GM18951 (cell line): Measurements from ENCODE around the gene PTPRU.
"Not testable (repeated sequence)": the region's sequence is repeated elsewhere in the genome, so short reads cannot be mapped to it uniquely, and the experiment has no call there.

Source experiments
- POLR2A ChIP-seq: IDR thresholded peaks from 4 replicates; pipeline ENCODE4 v1.6.1; 2011; ENCODE audit warnings: mild to moderate bottlenecking; ENCODE audit not compliant: insufficient read length, insufficient read depth; ENCODE audit errors: extremely low read depth
- in situ Hi-C: fragments of 300-500 bp; cut with MboI; formaldehyde crosslinking; loops from one replicate; pipeline ENCODE4 v1.12.0; 2022; ENCODE audit warnings: low sequenced_read_pairs, mixed read lengths, inconsistent platforms; ENCODE audit not compliant: unreplicated experiment

PTPRU gene

GRCh38 chr1:29208442-29208841, 27.9 kb upstream of the PTPRU start:
- in situ Hi-C loops: no loop called here
- no peak for TF ChIP-seq POLR2A

GRCh38 chr1:29209173-29209572, 27.1 kb upstream of the PTPRU start:
- in situ Hi-C loops: no loop called here

GRCh38 chr1:29210278-29211085, 25.8 kb upstream of the PTPRU start:
- TF ChIP-seq POLR2A: no peak
- in situ Hi-C loops: no loop called here

More at GRCh38 chr1:29209173-29209572, 27.1 kb upstream of the PTPRU start:
- TF ChIP-seq POLR2A: no peak

DNA sequence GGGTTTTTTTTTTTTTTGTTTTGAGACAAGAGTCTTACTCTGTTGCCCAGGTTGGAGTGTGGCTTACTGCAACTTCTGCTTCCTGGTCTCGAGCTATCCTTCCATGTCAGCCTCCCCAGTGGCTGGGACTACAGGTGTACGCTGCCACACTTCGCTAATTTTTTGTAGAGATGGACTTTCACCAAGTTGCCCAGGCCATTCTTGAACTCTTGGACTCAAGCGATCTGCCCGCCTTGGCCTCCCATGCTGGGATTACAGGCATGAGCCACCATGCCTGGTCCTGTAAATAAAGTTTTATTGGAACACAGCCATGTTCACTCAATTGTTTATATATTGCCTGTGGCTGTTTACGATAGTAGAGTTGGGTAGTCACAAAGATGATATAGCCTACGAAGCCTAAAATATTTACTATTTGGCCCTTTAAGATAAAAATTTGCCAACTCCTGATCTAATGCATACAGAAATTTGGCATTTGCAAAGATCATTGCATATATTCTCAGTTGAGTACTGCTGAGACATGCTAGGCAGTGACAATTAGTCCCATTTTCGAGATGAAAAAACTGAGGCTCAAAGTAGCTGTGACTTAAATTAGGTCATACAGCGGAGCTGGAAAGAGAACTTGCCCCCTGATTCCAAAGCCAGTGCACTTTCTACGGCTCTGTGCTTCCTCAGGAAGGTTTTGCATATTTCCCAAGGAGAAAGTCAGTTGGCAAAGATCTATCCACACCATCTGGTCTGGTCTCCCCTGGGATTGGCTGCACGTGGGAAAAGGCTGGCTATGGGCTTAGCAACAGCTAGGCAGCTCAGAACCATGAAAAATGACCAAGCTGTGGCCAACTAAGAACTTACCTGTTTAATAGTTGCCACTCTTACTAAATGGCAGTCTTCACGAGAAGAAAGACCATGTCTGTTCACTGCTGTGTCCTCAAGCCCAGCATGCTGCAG, 25.0 kb upstream of the PTPRU start:
- TF ChIP-seq POLR2A: no peak
- in situ Hi-C loops: no loop called here

DNA sequence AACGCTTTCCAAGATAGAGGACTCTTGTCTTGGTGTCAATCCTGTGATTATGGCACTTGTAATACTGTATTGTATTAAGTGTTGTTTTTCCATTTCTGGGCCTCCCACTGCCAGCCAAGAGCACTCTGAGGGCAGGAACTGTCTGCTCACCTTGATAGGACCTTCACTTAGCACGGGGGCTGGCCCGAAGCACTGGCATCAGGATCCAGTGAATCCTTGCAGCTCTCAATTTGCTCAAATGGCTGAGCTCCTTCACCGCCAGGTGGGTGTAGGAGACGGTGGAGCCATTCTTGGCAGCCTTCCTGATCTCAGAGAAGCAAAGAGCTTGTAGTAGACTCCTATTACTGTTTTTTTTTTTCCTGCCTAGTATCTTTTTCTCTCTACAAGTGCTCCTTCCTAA, 23.3 kb upstream of the PTPRU start:
- no peak for TF ChIP-seq POLR2A
- in situ Hi-C loops: no loop called here

DNA sequence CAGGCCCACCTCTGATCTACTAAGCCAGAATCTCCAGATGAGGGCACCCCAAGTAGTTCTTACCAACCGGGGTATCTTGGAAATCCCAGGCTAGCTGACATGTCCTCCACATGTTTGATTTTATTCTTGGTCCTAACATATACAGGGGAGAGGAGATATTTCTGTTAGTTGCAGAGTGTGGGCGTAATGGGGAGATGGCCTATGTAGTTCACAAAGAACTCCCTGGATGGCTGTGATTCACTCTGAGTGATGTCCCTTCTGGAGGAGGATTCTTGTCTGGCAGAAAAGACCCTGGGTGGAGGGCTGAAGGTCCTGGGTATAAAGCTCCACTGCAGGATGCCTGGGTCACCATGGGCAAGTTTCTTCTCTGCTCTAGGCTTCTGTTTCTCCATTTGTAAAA, 18.7 kb upstream of the PTPRU start:
- TF ChIP-seq POLR2A: no peak
- in situ Hi-C loops: no loop called here

- TF ChIP-seq POLR2A: no peak
- in situ Hi-C loops: no loop called here
Measured at GRCh38 chr1:29218223-29218622, 18.1 kb upstream of the PTPRU start.

DNA sequence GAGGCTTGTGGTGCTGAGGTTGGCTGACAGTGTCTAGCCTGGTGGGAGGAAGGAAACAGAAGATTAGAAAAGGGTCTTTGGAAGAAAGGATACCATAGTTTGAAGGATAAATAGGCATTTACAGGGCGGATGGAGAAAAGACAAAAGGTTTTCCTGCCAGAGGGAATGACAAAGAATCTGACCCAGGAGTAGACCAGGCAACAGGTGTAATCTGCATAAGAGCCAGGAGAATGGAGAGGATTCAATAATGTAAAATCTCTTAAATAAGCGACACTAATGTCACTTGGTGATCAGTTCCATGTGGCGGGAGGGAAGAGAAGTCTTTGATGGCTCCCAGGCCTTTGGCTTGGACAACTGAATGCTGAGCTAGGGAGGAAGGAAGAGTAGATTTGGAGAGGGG, 15.0 kb upstream of the PTPRU start:
- TF ChIP-seq POLR2A: no peak
- in situ Hi-C loops: no loop called here

GRCh38 chr1:29222260-29222659, 14.1 kb upstream of the PTPRU start:
- in situ Hi-C loops: not testable (repeated sequence)

DNA sequence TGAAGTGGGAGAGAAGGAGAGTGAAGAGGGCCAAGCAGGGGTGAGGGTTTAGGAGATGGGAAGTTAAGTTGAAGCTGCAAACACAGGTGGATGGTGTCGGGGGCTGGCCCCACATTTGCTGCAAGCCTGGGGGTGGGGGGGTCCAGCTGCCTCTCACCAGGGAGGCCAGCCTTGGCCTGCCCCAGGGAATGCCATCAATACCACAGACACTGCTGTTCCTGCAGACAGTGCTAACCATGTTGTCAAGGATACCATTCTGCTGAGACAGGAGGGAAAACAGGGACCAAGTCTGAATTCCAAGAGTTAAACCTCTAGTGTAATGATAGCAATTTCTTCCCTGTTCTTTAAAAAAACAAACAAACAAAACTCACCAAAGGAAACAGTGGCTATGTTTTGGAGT, 13.6 kb upstream of the PTPRU start:
- in situ Hi-C loops: no loop called here
- TF ChIP-seq POLR2A: no peak

DNA sequence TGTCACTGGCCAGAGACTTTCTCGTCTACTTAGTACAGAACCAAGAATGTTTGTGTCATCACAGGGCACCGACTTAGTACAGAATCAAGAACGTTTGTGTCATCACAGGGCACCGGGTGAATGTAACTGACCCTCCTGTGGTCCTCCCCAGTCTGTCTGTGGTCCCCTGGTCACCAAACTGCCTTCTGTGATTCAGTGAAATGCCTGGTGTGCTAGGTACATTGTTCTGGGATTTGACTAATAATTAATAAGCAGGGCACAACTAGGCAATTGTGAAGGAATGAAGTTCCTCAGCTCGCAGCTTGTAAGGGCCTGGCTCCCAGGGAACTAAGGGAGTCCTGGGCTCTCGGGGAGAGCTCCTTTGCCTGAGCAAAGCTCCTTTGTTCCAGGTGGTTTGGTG, 12.8 kb upstream of the PTPRU start:
- in situ Hi-C loops: no loop called here
- TF ChIP-seq POLR2A: no peak

DNA sequence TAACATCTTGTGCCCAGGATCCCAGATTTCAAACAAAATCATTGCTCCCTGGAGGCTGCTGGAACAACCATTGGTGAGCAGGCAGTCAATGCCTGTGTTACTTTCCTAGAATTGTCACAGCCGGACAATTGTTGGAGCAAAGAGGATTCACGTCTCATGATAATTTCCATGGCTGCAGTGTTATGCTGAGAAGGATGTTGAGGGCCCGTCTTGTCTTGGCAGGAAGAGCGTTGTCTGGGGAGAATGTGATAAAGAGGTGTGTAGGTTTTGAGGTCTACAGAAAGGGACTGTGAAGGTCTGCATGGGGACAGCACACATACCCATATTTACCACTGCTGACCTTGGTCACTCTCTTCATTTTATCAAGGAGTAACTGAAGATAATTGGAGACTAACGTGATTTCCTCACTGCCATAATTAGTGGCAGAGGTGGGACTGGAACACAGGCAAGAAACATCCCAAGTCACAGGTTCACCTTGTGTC, 11.9 kb upstream of the PTPRU start:
- in situ Hi-C loops: no loop called here
- TF ChIP-seq POLR2A: no peak

DNA sequence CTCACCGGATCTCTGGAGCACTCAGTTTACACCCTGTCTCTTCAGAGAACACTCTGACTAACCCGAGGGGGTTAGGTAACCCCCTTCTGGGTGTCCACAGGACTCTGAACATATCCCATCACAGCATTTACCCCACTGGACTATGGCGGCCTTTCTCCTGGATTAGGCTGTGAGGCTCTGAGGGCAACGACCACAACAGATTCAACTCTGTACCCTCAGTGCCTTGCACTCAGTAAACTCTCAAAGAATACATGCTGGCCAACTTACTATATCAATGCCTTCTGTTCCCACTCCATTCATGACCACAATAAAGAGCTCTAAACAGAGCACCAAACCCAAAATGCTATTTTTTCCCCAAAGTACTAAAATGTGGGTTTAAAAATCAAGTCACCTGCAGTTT, 11.0 kb upstream of the PTPRU start:
- in situ Hi-C loops: no loop called here
- TF ChIP-seq POLR2A: no peak

GRCh38 chr1:29227511-29227910, 8.8 kb upstream of the PTPRU start:
- in situ Hi-C loops: no loop called here
- no peak for TF ChIP-seq POLR2A
